A673 (cell line): Measurements from ENCODE around the gene FANCL.
"Not testable (repeated sequence)": the region's sequence is repeated elsewhere in the genome, so short reads cannot be mapped to it uniquely, and the experiment has no call there.

Experiments used
- CTCF ChIP-seq: fragments of 300-800, 200-600 bp; sonication (generic); conservative IDR thresholded peaks from 2 replicates; pipeline ENCODE4 v1.5.1; 2017; ENCODE audit warnings: low read depth, mild to moderate bottlenecking, antibody characterized with exemption, low read length, moderate library complexity, mixed read lengths
- EZH2 ChIP-seq: fragments of 200-600 bp; sonication (generic); IDR thresholded peaks from 2 replicates; pipeline ENCODE4 v1.6.1; 2017; ENCODE audit warnings: borderline replicate concordance, low read depth, mild to moderate bottlenecking, mixed read lengths, antibody characterized with exemption, low read length; ENCODE audit not compliant: poor library complexity, severe bottlenecking

- not testable (repeated sequence) for TF ChIP-seq EZH2, CTCF
Measured at GRCh38 chr2:58177187-58177586, 63.9 kb downstream of the FANCL start.
